ENCODE measurements around the gene TANGO2.
A peak's percentile ranks its signal among the peaks of the same experiment; 100 is the strongest.

The TANGO2 gene

DNA sequence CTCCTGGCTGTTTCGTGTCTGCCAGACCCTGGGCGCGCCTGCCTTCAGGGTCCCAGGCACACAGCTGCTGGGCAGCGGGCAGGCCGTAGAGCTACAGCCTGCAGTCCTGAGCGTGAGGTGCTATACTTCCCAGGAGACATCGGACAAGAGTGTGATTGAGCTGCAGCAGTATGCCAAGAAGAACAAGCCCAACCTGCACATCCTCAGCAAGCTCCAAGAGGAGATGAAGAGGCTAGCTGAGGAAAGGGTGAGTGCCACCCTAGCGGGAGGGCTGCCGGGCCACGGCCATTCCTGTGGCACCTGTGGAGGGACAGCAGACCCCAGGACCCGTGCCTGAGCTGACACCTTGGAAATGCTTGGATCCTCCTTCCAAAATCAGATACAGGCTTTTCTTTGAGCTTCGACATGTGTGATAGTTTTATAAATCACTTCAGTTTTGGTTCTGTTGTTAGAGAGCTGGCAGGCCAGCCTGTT, 87.9 kb downstream of the TANGO2 start:
- TF ChIP-seq, protein P1, sequence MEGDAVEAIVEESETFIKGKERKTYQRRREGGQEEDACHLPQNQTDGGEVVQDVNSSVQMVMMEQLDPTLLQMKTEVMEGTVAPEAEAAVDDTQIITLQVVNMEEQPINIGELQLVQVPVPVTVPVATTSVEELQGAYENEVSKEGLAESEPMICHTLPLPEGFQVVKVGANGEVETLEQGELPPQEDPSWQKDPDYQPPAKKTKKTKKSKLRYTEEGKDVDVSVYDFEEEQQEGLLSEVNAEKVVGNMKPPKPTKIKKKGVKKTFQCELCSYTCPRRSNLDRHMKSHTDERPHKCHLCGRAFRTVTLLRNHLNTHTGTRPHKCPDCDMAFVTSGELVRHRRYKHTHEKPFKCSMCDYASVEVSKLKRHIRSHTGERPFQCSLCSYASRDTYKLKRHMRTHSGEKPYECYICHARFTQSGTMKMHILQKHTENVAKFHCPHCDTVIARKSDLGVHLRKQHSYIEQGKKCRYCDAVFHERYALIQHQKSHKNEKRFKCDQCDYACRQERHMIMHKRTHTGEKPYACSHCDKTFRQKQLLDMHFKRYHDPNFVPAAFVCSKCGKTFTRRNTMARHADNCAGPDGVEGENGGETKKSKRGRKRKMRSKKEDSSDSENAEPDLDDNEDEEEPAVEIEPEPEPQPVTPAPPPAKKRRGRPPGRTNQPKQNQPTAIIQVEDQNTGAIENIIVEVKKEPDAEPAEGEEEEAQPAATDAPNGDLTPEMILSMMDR (IDR thresholded peaks at IDR 0.05; ENCODE audit: borderline replicate concordance, insufficient read depth, low read depth, low read length): no peak
- H3K4me3 ChIP-seq (ENCODE audit: low read depth, low read length): no peak overlapping the region

- H3K4me3 ChIP-seq (ENCODE audit: low read depth, low read length): no peak overlapping the region
- TF ChIP-seq, protein P1 (IDR thresholded peaks at IDR 0.05; ENCODE audit: borderline replicate concordance, insufficient read depth, low read depth, low read length): no peak
These were observed 88.8 kb downstream of the TANGO2 start for GRCh38 chr22:20109411-20110358.

- TF ChIP-seq, protein P1 (IDR thresholded peaks at IDR 0.05; ENCODE audit: borderline replicate concordance, insufficient read depth, low read depth, low read length): no peak
- H3K4me3 ChIP-seq (ENCODE audit: low read depth, low read length): no peak overlapping the region
These were observed 89.6 kb downstream of the TANGO2 start for GRCh38 chr22:20110359-20110985.

DNA sequence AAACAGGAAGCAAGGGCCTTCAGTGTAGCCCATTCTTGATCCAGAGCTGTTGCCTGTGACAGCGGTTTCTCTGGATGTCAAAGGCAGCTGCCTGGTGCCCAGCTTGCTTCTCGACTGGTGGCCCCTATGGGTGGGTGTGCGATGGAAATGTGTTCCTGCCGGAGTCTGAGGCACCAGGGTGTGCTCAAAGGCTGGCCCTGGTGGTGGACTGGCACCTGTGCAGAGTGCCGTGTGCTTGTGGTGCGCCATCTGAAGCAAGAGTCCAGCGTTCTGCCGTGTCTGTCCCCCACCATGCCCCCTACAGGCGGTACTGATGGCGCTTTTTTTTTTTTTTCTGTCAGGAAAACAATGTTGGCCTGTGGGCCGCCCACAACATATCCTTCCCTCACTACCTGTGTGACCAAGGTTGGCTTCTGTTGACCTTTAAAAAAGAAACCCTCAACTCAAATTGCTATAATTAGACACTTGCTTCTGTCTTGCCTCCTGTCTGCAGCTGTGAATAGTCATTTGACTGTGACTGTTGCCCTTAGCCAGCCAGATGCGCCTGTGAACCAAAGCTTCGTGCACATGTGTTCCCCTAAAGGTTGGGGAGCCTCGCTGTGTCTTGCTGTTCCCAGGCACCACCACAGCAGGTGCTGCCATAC, 90.3 kb downstream of the TANGO2 start:
- H3K4me3 ChIP-seq (ENCODE audit: low read depth, low read length): no peak overlapping the region
- TF ChIP-seq, protein P1 (IDR thresholded peaks at IDR 0.05; ENCODE audit: borderline replicate concordance, insufficient read depth, low read depth, low read length): peak; percentile 66

DNA sequence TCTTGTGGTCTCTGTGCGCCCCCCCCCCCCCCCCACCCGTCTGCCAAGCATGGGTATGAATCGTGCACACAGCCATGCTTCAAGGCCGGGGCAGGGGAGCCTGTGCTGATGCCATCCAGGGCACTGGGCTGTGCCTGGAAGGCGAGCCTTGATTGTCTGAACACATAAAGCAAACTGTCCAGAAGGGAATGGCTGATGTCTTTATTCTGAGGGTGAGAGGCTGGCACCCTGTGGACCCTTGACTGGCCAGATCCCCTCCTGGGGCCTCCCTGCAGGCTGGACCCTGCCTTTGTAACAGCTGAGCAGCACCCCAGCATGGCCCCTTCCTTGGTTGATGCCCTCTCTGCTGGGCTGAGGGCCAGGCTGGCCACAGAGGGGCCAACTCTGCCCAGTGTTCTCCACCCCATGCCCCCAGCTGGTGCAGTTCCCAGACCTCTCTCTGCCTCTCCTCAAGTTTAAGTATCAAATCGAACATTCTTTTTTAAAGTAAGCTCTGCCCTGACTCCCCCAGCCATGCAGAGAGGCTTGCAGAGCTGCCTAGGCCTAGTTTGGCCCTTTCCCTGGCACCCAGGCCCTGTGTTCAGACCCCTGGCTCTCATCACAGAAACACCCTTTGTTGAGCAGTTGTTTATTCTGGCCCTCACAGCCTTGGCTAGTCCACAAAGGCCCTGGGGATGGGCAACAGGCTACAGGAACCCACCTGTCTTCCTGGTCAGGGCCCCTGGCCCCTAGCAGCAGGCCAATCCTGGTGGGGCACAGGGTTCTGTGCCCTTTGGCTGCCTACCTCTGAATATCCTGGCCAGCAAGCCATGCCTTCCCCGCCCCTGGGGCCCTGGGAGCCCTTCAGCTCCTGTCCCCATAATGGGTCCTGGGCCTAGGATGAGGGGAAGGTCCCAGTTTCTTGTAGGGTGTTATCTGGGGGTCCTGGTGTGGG, 91.0 kb downstream of the TANGO2 start:
- TF ChIP-seq, protein P1 (IDR thresholded peaks at IDR 0.05; ENCODE audit: borderline replicate concordance, insufficient read depth, low read depth, low read length): no peak
- H3K4me3 ChIP-seq (ENCODE audit: low read depth, low read length): no peak overlapping the region
